Subcutaneous adipose tissue (tissue), 4 donors: ENCODE measurements around the gene TNS3. TPM values are rescaled to one million over a fixed set of nuclear protein-coding genes. Genes with fewer than 3 reads are reported as not detected.

ENCODE experiments used
- total RNA-seq, 4 donors: library from RNA; depleted of rRNA; stranded (reverse); fragments of >200 nt; gene quantifications; one replicate each; pipeline ENCODE4 v1.1.0, GENCODE V29; 2016
- TF ChIP-seq, protein P1 (sequence below): fragments of 450-650 bp; IDR thresholded peaks from one replicate; pipeline ENCODE4 v1.5.1; 2016; ENCODE audit warnings: low read depth, mild to moderate bottlenecking, control low read depth, antibody characterized with exemption, moderate library complexity

Gene TNS3
- total RNA-seq, 4 donors from 2014 or later: 104 to 137 (median 110) TPM

DNA sequence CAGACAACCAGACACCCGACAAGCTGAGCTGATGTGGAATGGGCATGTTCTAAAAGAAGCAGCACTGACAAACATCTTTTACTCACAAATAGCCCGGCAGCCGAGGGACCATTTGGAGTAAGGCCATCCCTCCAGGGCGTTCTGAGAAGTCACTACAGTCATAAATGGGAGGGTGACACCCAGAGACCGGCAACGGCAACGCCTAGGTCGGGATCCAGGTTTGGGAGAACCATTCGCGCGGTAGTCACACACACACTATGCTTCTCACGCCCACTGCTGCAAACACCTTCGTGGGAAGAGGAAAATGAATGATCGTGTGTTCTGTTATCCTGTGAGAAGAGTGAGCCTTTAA is 9.8 kb downstream of the TNS3 start:
- TF ChIP-seq, protein P1, sequence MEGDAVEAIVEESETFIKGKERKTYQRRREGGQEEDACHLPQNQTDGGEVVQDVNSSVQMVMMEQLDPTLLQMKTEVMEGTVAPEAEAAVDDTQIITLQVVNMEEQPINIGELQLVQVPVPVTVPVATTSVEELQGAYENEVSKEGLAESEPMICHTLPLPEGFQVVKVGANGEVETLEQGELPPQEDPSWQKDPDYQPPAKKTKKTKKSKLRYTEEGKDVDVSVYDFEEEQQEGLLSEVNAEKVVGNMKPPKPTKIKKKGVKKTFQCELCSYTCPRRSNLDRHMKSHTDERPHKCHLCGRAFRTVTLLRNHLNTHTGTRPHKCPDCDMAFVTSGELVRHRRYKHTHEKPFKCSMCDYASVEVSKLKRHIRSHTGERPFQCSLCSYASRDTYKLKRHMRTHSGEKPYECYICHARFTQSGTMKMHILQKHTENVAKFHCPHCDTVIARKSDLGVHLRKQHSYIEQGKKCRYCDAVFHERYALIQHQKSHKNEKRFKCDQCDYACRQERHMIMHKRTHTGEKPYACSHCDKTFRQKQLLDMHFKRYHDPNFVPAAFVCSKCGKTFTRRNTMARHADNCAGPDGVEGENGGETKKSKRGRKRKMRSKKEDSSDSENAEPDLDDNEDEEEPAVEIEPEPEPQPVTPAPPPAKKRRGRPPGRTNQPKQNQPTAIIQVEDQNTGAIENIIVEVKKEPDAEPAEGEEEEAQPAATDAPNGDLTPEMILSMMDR: no peak

DNA sequence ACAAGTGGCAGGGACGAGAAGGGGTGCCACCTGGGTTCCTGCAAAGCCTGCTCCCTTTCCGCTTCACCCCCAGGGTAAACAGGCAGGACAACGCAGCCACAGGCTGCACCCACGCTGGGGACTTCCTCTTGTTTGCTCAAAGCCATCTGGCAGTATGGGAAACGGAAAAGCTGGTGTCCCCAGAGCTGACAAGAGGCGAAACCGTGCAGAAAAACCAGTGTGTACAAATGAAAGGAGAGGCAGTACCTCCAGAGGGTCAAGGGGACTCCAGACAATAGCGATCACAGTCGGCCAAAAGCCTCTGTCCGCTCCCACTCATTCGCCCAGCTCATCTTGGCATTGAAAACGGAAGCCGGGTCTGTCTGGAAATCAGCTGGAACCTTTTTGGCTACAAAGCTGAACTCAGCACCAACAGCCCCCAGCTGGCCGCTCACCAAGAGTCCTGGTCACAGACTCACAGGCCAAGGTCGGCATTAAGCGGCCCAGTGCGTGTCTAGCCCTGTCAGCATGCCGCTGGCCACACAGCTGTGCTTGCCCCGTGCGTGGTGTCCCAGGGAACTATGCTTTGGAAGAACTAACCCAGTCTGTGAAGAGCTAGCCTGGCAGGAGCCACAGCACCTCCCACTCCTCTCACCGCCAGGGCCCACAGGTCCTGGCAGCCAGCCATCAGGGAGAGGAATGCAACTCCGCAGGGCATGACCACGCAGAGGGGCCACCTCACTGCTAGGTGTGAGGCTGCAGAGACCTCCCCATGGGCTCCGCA is 10.4 kb downstream of the TNS3 start:
- TF ChIP-seq, protein P1: no peak

DNA sequence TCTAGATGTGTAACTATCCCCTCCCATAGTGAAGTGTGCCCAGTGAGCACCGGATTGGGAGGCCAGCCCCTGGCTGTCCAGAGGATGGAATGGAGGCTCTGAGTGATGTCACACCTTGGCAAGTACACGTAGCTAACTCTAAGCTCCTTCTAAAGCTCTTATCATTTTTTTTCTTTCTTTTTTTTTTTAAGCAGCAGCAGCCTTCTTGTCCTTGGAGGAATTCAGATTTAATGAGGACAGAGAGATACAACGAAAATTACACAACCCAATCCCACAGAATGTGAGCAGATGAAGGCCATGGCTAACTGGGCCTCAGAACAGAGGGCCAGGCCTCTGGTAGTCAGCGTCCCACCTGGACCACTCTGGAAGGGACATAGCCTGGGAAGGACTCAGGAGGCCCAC is 11.3 kb downstream of the TNS3 start:
- TF ChIP-seq, protein P1: no peak

GRCh38 chr7:47568547-47568946 is 13.4 kb downstream of the TNS3 start:
- TF ChIP-seq, protein P1: no peak

DNA sequence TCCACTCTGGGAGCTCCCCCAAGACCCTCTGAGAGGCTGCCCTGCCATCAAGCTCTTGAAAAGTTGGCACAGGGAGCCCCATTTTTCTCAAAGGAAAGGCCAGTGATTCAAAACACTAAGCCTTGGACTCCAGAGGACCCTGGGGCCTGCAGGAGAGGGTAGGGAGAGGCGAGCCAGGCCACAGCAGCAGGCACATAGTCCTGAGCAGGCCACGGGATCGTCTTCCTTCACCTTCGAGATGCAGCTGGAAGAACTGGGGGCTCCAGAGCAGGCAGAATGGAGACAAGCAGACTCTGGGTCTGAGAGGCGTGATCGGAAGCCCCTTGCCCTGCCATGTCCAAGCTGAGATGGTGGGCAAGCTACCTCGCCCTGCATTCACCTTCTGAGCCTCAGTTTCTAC is 13.9 kb downstream of the TNS3 start:
- TF ChIP-seq, protein P1: no peak

DNA sequence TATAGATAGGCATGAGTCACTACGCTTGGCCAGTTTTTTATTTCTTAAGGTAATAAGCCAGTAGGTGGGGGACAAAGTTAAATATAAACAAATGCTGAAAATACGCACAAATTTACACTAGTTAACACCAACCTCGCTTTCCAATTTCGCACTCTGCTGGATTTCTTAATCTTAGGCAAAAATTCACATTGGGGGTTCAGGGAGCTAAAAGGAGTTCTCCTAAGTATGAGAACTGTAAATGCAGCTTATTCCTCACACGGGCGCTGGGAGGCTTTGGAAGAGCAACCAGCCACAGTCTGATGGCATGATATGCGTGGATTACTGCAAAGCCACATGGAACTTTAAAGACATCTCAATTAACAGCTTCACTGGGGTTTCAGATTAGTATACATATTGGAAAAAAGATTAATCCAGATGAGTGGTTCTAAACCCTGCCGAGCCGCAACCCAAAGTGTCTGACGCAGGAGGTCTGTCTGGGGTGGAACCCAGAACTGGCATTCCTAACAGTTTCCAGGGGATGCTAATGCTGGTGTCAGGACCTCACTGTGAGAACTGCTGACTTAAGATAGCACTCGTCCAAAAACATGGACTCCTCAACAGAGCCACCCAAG is 16.2 kb downstream of the TNS3 start:
- TF ChIP-seq, protein P1: no peak

GRCh38 chr7:47563521-47563920 is 18.4 kb downstream of the TNS3 start:
- TF ChIP-seq, protein P1: no peak
